ACC112 (cell line): Measurements from ENCODE around the gene NTNG1.

Experiments used
- H2AFZ ChIP-seq: fragments of 200-600 bp; sonication (generic); one replicate; pipeline ENCODE4 v1.6.0; 2017; ENCODE audit warnings: antibody characterized with exemption, low read length; ENCODE audit not compliant: unreplicated experiment
- H3K27ac ChIP-seq: fragments of 200-600 bp; sonication (generic); 2 replicates; pipeline ENCODE4 v1.5.1; 2014; ENCODE audit warnings: low read depth, mild to moderate bottlenecking, antibody characterized with exemption, low read length, moderate library complexity
- H3K27me3 ChIP-seq: fragments of 200-600 bp; sonication (generic); 2 replicates; pipeline ENCODE4 v1.6.1; 2014; ENCODE audit warnings: mild to moderate bottlenecking, antibody characterized with exemption, low read length, moderate library complexity, mixed read lengths; ENCODE audit not compliant: insufficient read depth
- H3K36me3 ChIP-seq: fragments of 200-600 bp; sonication (generic); 2 replicates; pipeline ENCODE4 v1.6.1; 2016; ENCODE audit warnings: mild to moderate bottlenecking, antibody characterized with exemption, low read length, moderate library complexity, mixed read lengths; ENCODE audit not compliant: insufficient read depth
- H3K4me1 ChIP-seq: fragments of 200-600 bp; sonication (generic); one replicate; pipeline ENCODE4 v1.6.1; 2016; ENCODE audit warnings: low read length, mixed read lengths; ENCODE audit not compliant: insufficient read depth, unreplicated experiment, control insufficient read depth
- H3K4me3 ChIP-seq: fragments of 200-600 bp; sonication (generic); 2 replicates; pipeline ENCODE4 v1.5.1; 2014; ENCODE audit warnings: mild to moderate bottlenecking, low read depth, low read length
- H3K79me2 ChIP-seq: fragments of 200-600 bp; sonication (generic); one replicate; pipeline ENCODE4 v1.6.0; 2016; ENCODE audit warnings: low read length; ENCODE audit not compliant: control insufficient read depth, unreplicated experiment, insufficient read depth

Gene NTNG1

DNA sequence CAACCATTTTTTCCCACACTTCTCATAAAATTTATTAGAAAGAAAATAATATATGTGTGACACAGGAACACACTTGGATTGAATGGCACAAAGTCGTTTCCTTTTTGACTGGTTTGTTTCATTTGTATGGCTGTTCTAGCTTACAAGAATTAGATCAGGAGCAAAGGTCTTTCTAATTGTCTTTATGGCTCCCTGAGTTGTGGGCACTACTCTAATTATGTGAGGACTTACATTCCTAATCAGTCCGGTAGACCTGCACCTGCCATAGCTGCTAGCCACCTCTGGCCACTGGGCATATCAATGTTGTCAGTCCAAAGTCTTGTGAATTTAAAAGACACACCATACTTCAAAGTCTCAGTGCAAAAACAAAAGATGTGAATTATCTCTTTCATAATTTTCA is 346.7 kb downstream of the NTNG1 start:
- H2AFZ ChIP-seq = no peak overlapping the region
- no peak overlapping the region for H3K4me3 ChIP-seq
- no peaks in the 10 kb centered on the region for H3K4me1 ChIP-seq
- no peaks in the 10 kb centered on the region for H3K27me3 ChIP-seq
- H3K27ac ChIP-seq = no peak overlapping the region
- H3K36me3 ChIP-seq = no peaks in the 10 kb centered on the region
- H3K79me2 ChIP-seq = no peaks in the 10 kb centered on the region

GRCh38 chr1:107491582-107491981 is 350.7 kb downstream of the NTNG1 start:
- Histone ChIP-seq H3K4me1 (no peaks in the 10 kb centered on the region), H3K79me2 (no peaks in the 10 kb centered on the region), H3K27ac (no peak overlapping the region), H3K4me3 (no peak overlapping the region), H3K36me3 (no peaks in the 10 kb centered on the region), H2AFZ (no peak overlapping the region), H3K27me3 (no peaks in the 10 kb centered on the region)

DNA sequence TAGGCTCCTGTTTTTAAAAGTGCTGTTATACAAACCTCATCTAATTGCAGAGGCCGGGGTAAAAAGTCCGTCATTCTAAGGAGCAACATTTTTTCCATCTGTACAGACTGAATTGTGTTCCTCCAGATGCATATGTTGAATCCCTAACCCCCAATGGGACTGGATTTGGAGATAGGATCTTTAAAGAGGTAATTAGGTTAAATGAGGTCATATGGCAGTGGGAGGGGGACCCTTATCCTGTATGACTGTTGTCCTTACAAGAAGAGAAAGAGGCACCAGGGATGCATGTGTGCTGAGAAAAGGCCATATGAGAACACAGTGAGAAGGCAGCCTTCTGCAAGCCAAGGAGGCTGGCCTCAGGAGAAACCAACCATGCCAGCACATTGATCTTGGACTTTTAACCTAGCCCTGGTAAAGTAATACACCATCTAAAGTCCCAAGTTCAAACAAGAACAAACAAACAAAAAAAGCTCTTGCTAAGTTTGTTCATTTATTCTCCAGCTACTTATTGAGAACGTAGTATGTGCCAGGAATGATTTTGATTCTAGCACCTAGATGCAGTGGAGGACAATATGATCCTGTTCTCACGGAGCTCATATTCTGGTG is 352.4 kb downstream of the NTNG1 start:
- no peak overlapping the region for H3K27ac ChIP-seq
- no peak overlapping the region for H2AFZ ChIP-seq
- H3K36me3 ChIP-seq = no peaks in the 10 kb centered on the region
- no peaks in the 10 kb centered on the region for H3K4me1 ChIP-seq
- no peak overlapping the region for H3K4me3 ChIP-seq
- no peaks in the 10 kb centered on the region for H3K79me2 ChIP-seq
- no peaks in the 10 kb centered on the region for H3K27me3 ChIP-seq

DNA sequence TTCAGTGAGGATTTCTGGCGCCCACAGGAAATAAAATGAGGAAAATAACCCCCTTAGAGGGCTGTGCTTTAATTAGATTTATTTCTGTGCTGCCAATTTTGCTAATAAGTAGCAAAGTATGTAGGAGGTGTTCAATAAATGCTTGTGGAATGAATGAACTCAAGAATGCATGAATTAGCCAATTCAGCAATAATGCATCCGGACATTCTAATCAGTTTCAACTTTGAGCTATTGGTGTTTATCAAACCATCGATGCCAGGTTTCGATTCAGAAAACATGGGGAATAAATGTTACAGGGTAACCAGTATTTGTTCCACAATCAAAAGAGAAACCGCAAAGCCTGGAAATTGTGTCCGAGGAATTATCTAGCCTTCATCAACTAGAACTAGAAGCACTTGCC is 353.2 kb downstream of the NTNG1 start:
- Histone ChIP-seq H3K4me3 (no peak overlapping the region), H3K79me2 (no peaks in the 10 kb centered on the region), H3K27me3 (no peaks in the 10 kb centered on the region), H3K36me3 (no peaks in the 10 kb centered on the region), H2AFZ (no peak overlapping the region), H3K27ac (no peak overlapping the region), H3K4me1 (no peaks in the 10 kb centered on the region)

GRCh38 chr1:107496002-107496401 is 355.2 kb downstream of the NTNG1 start:
- H2AFZ ChIP-seq = no peak overlapping the region
- no peaks in the 10 kb centered on the region for H3K27me3 ChIP-seq
- H3K4me3 ChIP-seq = no peak overlapping the region
- H3K79me2 ChIP-seq = no peaks in the 10 kb centered on the region
- H3K36me3 ChIP-seq = no peaks in the 10 kb centered on the region
- H3K4me1 ChIP-seq = no peaks in the 10 kb centered on the region
- H3K27ac ChIP-seq = no peak overlapping the region

- no peaks in the 10 kb centered on the region for H3K27me3 ChIP-seq
- H3K4me3 ChIP-seq = no peak overlapping the region
- H3K4me1 ChIP-seq = no peaks in the 10 kb centered on the region
- H2AFZ ChIP-seq = no peak overlapping the region
- no peak overlapping the region for H3K27ac ChIP-seq
- no peaks in the 10 kb centered on the region for H3K36me3 ChIP-seq
- H3K79me2 ChIP-seq = no peaks in the 10 kb centered on the region
Measured at GRCh38 chr1:107499139-107499744, 358.4 kb downstream of the NTNG1 start.

GRCh38 chr1:107501081-107501605 is 360.3 kb downstream of the NTNG1 start:
- no peak overlapping the region for H3K4me3 ChIP-seq
- no peaks in the 10 kb centered on the region for H3K36me3 ChIP-seq
- H3K27ac ChIP-seq = no peak overlapping the region
- no peak overlapping the region for H2AFZ ChIP-seq
- no peaks in the 10 kb centered on the region for H3K79me2 ChIP-seq
- H3K27me3 ChIP-seq = no peaks in the 10 kb centered on the region
- no peaks in the 10 kb centered on the region for H3K4me1 ChIP-seq

DNA sequence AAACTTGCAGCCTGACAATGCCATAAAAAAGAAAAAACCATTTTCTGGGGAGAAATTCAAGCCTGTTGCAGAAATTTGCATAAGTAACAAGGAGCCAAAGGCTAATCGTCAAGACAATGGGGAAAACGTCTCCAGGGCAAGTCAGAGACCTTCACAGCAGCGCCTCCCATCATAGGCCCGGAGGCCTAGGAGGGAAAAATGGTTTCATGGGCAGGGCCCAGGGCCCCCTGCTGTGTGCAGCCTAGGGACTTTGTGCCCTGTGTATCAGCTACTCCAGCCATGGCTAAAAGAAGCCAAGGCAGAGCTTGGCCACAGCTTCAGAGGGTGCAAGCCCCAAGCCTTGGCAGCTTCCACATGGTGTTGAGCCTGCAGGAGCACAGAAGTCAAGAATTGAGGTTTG is 369.5 kb downstream of the NTNG1 start:
- H3K27me3 ChIP-seq = no peaks in the 10 kb centered on the region
- H3K4me1 ChIP-seq = no peaks in the 10 kb centered on the region
- H3K36me3 ChIP-seq = no peaks in the 10 kb centered on the region
- H3K4me3 ChIP-seq = no peak overlapping the region
- H2AFZ ChIP-seq = no peak overlapping the region
- H3K27ac ChIP-seq = no peak overlapping the region
- H3K79me2 ChIP-seq = no peaks in the 10 kb centered on the region

- Histone ChIP-seq H3K36me3 (no peaks in the 10 kb centered on the region), H3K4me3 (no peak overlapping the region), H3K27ac (no peak overlapping the region), H3K27me3 (peaks cover 4% of the 10 kb centered on the region; the same call in 1 of the 2 replicates), H2AFZ (no peak overlapping the region), H3K79me2 (no peaks in the 10 kb centered on the region), H3K4me1 (no peaks in the 10 kb centered on the region)
Measured at GRCh38 chr1:107512836-107513235, 372.0 kb downstream of the NTNG1 start.

DNA sequence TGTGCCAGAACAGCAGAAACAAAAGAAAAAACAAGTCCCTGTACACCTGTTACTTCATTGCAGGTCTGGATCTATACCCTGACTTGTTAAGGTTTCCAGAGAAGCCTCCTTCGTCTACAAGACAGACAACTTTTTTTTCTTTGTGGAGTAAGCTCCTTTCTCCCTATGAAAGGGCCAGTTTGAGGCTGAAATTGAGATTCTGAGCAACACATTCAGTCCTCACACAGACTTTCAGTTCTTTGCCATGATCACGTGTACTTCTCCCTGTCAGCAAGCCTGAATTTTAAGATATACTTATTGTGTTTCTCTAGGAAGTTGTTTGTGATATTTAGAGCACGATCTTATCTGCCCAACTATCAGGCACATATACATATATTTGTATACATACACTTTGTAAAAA is 374.0 kb downstream of the NTNG1 start:
- Histone ChIP-seq H3K4me3 (no peak overlapping the region), H3K27me3 (peaks cover 4% of the 10 kb centered on the region; the same call in 1 of the 2 replicates), H2AFZ (no peak overlapping the region)

DNA sequence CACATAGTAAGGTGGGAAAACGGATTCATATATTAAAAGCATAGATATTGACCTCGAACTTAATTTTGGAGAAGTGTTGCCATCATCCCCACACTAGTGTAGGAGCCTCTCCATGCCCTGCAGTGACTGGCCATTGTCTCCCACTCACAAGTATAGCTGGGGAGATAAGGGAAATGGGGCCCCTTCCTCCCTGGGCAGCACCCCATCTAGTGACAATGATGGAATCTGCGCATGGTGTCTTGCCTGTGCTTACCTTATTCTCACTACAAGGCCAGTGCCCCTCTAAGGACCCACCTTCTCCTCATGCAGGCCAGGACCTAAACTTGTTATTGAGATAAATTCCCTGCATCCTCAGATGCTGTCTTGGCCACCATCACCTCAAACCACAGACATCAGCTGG is 374.9 kb downstream of the NTNG1 start:
- no peak overlapping the region for H2AFZ ChIP-seq
- no peaks in the 10 kb centered on the region for H3K4me1 ChIP-seq
- H3K79me2 ChIP-seq = no peaks in the 10 kb centered on the region
- no peak overlapping the region for H3K4me3 ChIP-seq
- no peak overlapping the region for H3K27ac ChIP-seq
- no peaks in the 10 kb centered on the region for H3K36me3 ChIP-seq
- H3K27me3 ChIP-seq = peaks cover 4% of the 10 kb centered on the region; the same call in 1 of the 2 replicates

More for the DNA sequence above, 374.0 kb downstream of the NTNG1 start:
- Histone ChIP-seq H3K4me1 (no peaks in the 10 kb centered on the region), H3K36me3 (no peaks in the 10 kb centered on the region), H3K79me2 (no peaks in the 10 kb centered on the region), H3K27ac (no peak overlapping the region)
